Stimulated activated CD4-positive, alpha-beta T cell treated with anti-CD3 and anti-CD28 coated beads, Interleukin-4, amount 100 ng/mL, for 48 hours (primary cell): ENCODE measurements around the gene ATP5IF1.

ENCODE experiments used
- DNase-seq, 2 donors: peaks; one replicate each; pipeline ENCODE4 v3.0.0-alpha.2; 2020; ENCODE audit warnings: low read depth in 2 of 2

Gene ATP5IF1

DNA sequence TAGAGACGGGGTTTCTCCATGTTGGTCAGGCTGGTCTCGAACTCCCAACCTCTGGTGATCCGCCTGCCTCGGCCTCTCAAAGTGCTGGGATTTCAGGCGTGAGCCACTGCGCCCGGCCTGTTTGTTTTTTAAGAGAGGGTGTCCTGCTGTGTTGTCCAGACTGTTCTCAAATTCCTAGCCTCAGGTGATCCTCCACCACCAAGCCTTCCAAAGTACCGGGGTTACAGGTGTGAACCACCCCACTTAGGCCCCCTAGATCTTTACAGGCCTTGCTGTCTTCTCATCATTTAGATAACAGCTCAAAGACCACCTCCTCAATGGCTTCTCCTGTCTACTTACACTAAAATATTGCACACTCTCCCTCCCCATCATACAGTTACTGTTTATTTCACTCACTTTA lies 29.7 kb downstream of the ATP5IF1 start:
- DNase-seq, result no peak

- DNase-seq, result no peak
Measured at GRCh38 chr1:28266920-28267322, 31.0 kb downstream of the ATP5IF1 start.

DNA sequence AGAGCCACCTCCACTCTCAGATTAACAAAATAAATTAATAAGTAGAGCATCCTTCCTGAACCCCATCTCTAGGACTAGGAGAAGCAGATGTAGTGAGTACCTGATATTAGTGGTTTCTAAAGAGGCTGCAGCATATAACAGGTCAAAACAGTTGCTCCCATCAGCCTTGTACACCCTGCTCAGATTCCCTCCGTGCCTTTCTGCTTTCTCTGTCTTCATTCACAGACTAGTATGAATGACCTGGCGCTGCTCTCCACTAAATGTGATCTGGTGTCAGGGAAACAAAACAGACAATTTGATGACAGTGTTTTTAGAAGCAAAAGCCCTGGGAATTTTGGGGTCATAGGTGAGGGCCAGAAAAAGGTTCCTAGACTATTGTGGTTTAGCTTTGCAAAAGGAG lies 31.7 kb downstream of the ATP5IF1 start:
- no peak for DNase-seq

DNA sequence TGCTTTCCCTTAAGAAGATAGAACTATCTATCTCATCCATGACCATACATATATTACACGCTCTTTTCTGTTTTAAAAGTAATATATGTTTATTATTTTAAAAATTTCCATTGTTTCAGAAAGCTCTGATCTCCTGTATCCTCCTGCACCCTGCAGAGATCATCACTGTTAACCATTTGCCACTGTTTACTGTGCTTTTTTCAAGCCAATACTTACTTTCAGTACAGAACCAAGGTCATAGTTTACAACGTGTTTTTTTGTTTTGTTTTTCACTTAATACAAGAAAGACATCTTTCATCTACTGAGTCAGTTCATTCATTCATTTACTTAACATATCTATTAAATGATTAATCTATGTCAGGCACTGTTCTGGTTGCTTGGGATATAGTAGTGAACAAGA lies 33.6 kb downstream of the ATP5IF1 start:
- no peak for DNase-seq

DNA sequence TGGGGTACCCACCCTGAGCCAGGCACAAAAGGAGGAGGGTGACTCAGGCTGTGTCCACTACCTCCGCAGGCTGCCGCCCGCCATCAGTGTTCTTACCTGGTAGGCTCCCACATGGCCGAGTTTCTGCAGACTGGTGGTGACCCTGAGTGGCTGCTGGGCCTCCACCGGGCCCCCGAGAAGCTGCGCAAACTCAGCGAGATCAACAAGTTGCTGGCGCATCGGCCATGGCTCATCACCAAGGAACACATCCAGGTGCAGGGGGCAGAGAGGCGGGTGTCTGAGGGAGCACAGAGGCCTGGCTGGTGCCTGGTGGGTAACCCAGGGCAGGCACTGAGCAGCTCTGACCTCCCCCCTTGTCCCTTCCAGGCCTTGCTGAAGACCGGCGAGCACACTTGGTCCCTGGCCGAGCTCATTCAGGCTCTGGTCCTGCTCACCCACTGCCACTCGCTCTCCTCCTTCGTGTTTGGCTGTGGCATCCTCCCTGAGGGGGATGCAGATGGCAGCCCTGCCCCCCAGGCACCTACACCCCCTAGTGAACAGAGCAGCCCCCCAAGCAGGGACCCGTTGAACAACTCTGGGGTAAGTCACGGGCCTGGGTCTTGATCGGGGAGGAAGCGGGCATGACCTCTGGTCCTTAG lies 36.4 kb downstream of the ATP5IF1 start:
- no peak for DNase-seq

DNA sequence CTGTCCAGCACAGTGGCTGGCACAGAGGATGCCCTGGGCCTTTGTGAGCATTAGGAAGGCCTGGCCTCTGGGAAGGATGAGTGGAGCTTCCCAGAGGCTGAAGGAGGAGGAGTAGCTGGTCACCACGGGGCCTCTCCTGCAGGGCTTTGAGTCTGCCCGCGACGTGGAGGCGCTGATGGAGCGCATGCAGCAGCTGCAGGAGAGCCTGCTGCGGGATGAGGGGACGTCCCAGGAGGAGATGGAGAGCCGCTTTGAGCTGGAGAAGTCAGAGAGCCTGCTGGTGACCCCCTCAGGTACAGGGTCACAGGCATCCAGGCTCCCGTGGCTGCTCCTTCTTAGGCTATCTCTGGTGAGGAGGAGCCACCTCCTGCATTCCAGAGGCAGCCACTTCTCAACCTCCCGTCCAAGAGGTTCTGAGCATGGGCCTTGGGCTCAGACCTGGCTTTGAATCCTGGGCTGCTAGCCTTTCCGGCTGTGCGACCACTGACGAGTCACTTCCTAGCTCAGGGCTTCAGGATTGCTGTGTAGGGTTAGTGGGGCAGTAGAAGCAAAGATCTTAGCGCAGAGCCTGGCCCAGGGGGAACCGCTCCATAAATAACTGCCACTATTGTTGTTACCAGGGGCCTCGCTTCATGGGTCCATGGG lies 37.4 kb downstream of the ATP5IF1 start:
- DNase-seq, result no peak

DNA sequence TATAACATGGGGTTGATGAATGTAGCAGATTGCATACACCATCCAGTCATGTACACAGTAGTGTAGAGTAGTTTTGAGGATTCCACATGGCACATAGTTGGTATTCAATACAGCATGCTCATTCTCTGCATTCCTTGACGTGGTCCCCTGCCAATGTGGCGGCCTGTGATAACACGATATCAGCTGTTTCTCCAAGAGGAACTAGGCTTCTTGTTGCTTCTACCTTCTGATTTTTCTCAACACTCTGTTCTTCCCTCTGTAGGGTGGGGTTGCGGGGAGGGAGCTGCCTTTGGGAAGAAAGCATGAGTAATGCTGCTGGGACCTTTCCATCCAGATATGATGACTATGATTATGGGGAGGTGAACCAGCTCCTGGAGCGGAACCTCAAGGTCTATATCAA lies 42.8 kb downstream of the ATP5IF1 start:
- no peak for DNase-seq

DNA sequence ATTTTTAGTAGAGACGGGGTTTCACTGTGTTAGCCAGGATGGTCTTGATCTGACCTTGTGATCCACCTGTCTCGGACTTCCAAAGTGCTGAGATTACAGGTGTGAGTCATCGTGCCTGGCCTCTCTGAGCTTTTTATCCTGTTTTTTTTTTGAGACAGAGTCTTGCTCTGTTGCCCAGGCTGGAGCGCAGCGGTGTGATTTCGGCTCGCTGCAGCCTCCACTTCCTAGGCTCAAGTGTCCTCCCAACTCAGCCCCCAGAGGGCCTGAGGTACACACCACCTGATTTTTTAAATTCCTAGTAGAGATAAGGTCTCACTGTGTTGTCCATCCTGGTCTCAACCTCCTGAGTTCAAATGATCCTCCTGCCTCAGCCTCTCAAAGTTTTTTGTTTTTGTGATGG lies 43.8 kb downstream of the ATP5IF1 start:
- no peak for DNase-seq

GRCh38 chr1:28280501-28280900 lies 44.6 kb downstream of the ATP5IF1 start:
- DNase-seq, result no peak

GRCh38 chr1:28280977-28281381 lies 45.1 kb downstream of the ATP5IF1 start:
- DNase-seq, result no peak

- DNase-seq, result no peak
Measured at GRCh38 chr1:28281608-28282425, 45.9 kb downstream of the ATP5IF1 start.

DNA sequence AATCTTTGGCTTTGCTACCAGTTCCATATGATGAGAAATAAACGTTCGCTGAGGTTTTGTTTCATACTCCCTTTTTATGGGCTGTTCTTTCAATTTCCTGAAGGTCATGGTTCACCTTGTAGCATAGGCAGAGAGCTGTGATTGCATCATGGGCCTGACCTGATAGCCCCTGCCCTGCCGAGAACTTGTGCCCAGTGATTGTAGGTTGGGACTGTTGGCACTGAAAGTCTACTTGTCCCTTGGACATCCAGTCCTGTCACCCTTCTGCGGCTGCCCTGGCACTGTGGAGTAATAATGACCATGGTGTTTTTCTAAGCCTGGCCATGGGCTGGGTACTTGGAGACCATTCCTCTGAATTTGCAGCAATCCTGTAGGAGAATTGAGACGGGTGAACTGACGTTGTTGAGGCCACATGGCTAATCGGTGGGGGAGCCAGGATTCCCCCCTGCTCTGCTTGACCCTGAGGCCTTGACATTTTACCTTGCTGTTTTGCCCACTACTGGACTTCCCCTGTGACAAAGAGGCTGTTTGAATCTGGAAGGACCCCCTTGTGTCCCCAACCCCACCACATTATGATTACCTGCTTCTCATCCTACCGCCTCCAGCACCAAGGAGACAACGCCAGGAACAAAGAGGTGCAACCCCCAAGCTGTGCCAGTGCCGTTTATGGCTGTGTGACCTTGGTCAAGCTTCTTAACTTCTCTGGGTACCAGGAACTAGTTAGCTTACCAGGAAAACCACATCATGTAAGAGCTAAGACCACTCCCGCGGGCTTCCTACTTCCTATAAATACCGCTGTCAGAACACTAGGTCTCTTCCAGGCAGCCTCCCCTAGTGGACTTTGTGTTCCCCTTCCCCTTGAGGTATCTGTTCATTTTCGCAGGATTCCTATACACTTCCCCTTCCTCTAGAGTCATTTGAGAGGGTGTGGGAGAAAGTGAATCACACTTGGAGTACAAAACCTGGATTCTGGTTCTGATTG lies 46.8 kb downstream of the ATP5IF1 start:
- no peak for DNase-seq

- no peak for DNase-seq
Measured at GRCh38 chr1:28286111-28286510, 50.2 kb downstream of the ATP5IF1 start.
